H1 (cell line): ENCODE results near the gene FREM2. TPM values are rescaled to one million over a fixed set of nuclear protein-coding genes. Genes with fewer than 3 reads are reported as not detected.

Experiments used
- CTCF ChIA-PET: fragments of 300-600 bp; sonication (Branson Sonifier 250); formaldehyde crosslinking; loops from one replicate; lab custom pipeline; 2021; ENCODE audit not compliant: partially characterized antibody; lab: Charles Lee
- POLR2A ChIA-PET: fragments of 300-600 bp; sonication (Branson Sonifier 250); formaldehyde crosslinking; loops from one replicate; lab custom pipeline; 2021; ENCODE audit warnings: inconsistent platforms; ENCODE audit not compliant: partially characterized antibody; lab: Charles Lee
- DNase-seq, 2 experiments: peaks; one replicate each; pipeline versions ENCODE4 v3.0.0 to v3.0.0-alpha.2; 2010 to 2022; ENCODE audit warnings: low spot score in 2 of 2, low read depth in 1 of 2, mixed read lengths in 1 of 2
- FAIRE-seq: peaks from 2 replicates; lab custom pipeline; 2011; peaks lifted over from hg19 to GRCh38; lab: Jason Lieb, UNC
- H2AFZ ChIP-seq: 2 replicates; pipeline ENCODE4 v1.8.1; 2012; ENCODE audit warnings: low read length, inconsistent platforms
- H2AK5ac ChIP-seq: 2 replicates; pipeline ENCODE4 v1.6.1; 2013; ENCODE audit warnings: low read depth, low read length
- H2BK120ac ChIP-seq: replicated peaks from 2 replicates; pipeline ENCODE3; 2013; ENCODE audit warnings: low read depth, low read length, inconsistent platforms
- H2BK12ac ChIP-seq: 2 replicates; pipeline ENCODE4 v1.6.1; 2013; ENCODE audit warnings: low read depth, low read length
- H2BK15ac ChIP-seq: 2 replicates; pipeline ENCODE4 v1.6.1; 2013; ENCODE audit warnings: low read length
- H2BK20ac ChIP-seq: 2 replicates; pipeline ENCODE4 v1.6.1; 2013; ENCODE audit warnings: low read length
- H2BK5ac ChIP-seq: 2 replicates; pipeline ENCODE4 v1.6.1; 2013; ENCODE audit warnings: low read depth, low read length
- H3K14ac ChIP-seq: 2 replicates; pipeline ENCODE4 v1.6.1; 2013; ENCODE audit warnings: inconsistent platforms; ENCODE audit not compliant: insufficient read length
- H3K18ac ChIP-seq: 2 replicates; pipeline ENCODE4 v1.6.1; 2013; ENCODE audit warnings: low read length; ENCODE audit errors: extremely low read depth
- H3K23ac ChIP-seq: 2 replicates; pipeline ENCODE4 v1.6.1; 2013; ENCODE audit warnings: inconsistent platforms; ENCODE audit not compliant: insufficient read length
- H3K23me2 ChIP-seq: 2 replicates; pipeline ENCODE4 v1.6.1; 2013; ENCODE audit warnings: low read depth, low read length
- H3K27ac ChIP-seq: 2 replicates; pipeline ENCODE4 v1.6.1; 2011; ENCODE audit warnings: low read depth, low read length, inconsistent platforms
- H3K27me3 ChIP-seq, 4 experiments: replicated peaks in 1 of 4; 1 replicate in 1 of 4; 2 replicates in 3 of 4; pipeline versions ENCODE4 v1.6.1 to v1.8.1; 2011 to 2013; ENCODE audit warnings: low read length in 3 of 4, mild to moderate bottlenecking in 3 of 4, inconsistent platforms in 2 of 4, mixed read lengths in 2 of 4, moderate library complexity in 1 of 4; ENCODE audit not compliant: control insufficient read depth in 3 of 4, insufficient read depth in 3 of 4; ENCODE audit errors: extremely low read depth in 1 of 4
- H3K36me3 ChIP-seq, 4 experiments: 2 replicates each; pipeline versions ENCODE4 v1.6.1 to v1.8.1; 2011 to 2013; ENCODE audit warnings: mild to moderate bottlenecking in 4 of 4, low read length in 3 of 4, moderate library complexity in 2 of 4, control low read depth in 1 of 4, inconsistent platforms in 1 of 4; ENCODE audit not compliant: insufficient read depth in 4 of 4, control insufficient read depth in 2 of 4
- H3K4ac ChIP-seq: replicated peaks from 2 replicates; pipeline ENCODE3; 2013; ENCODE audit warnings: low read length, low read depth, mixed read lengths, inconsistent platforms; ENCODE audit not compliant: insufficient read length
- H3K4me1 ChIP-seq, 4 experiments: replicated peaks in 1 of 4; 1 replicate in 1 of 4; 2 replicates in 3 of 4; pipeline versions ENCODE4 v1.6.1 to v1.8.1; 2011 to 2013; ENCODE audit warnings: low read length in 3 of 4, inconsistent platforms in 2 of 4, mixed read lengths in 1 of 4; ENCODE audit not compliant: insufficient read depth in 4 of 4, control insufficient read depth in 3 of 4
- H3K4me2 ChIP-seq, 2 experiments: 2 replicates each; pipeline versions ENCODE4 v1.6.1 to v1.8.1; 2011 to 2013; ENCODE audit warnings: low read depth in 2 of 2, low read length in 2 of 2, control low read depth in 1 of 2, inconsistent platforms in 1 of 2, mild to moderate bottlenecking in 1 of 2; ENCODE audit not compliant: insufficient read depth in 1 of 2
- H3K4me3 ChIP-seq, 4 experiments: fragments of 200-600, 300-600 bp in 1 of 4; sonication (generic), shearing (Covaris generic), sonication (Bioruptor Twin) in 1 of 4; 2 replicates each; pipeline versions ENCODE4 v1.5.1 to v1.8.1; 2011 to 2016; ENCODE audit warnings: low read length in 4 of 4, low read depth in 3 of 4, control low read depth in 2 of 4, inconsistent platforms in 2 of 4, mild to moderate bottlenecking in 2 of 4, mixed read lengths in 1 of 4, moderate library complexity in 1 of 4; ENCODE audit not compliant: insufficient read depth in 2 of 4; ENCODE audit errors: extremely low read depth in 1 of 4
- H3K56ac ChIP-seq: replicated peaks from 2 replicates; pipeline ENCODE3; 2013; ENCODE audit warnings: low read depth, mild to moderate bottlenecking, mixed read lengths, low read length, inconsistent platforms; ENCODE audit not compliant: insufficient read length
- H3K79me1 ChIP-seq: 2 replicates; pipeline ENCODE4 v1.6.1; 2013; ENCODE audit warnings: low read depth, low read length, control low read depth
- H3K79me2 ChIP-seq, 2 experiments: 2 replicates each; pipeline versions ENCODE4 v1.6.1 to v1.8.1; 2012 to 2013; ENCODE audit warnings: low read length in 2 of 2, mild to moderate bottlenecking in 2 of 2, inconsistent platforms in 1 of 2; ENCODE audit not compliant: insufficient read depth in 2 of 2, control insufficient read depth in 1 of 2
- H3K9ac ChIP-seq, 4 experiments: replicated peaks in 1 of 4; 1 replicate in 1 of 4; 2 replicates in 3 of 4; pipeline versions ENCODE4 v1.6.1 to v1.8.1; 2011 to 2013; ENCODE audit warnings: low read depth in 3 of 4, low read length in 3 of 4, control low read depth in 2 of 4, mild to moderate bottlenecking in 2 of 4, moderate library complexity in 2 of 4, inconsistent platforms in 1 of 4; ENCODE audit errors: extremely low read depth in 1 of 4
- H3K9me3 ChIP-seq, 2 experiments: 2 replicates each; pipeline versions ENCODE4 v1.6.1 to v1.8.1; 2012 to 2013; ENCODE audit warnings: mild to moderate bottlenecking in 2 of 2, moderate library complexity in 2 of 2, control low read depth in 1 of 2, inconsistent platforms in 1 of 2, low read depth in 1 of 2, low read length in 1 of 2, mixed read lengths in 1 of 2; ENCODE audit not compliant: insufficient read depth in 2 of 2
- H4K20me1 ChIP-seq, 2 experiments: replicated peaks in 1 of 2; 2 replicates each; pipeline versions ENCODE3 to v1.8.1; 2011 to 2013; ENCODE audit warnings: inconsistent platforms in 2 of 2, low read length in 2 of 2, mild to moderate bottlenecking in 1 of 2; ENCODE audit not compliant: insufficient read depth in 2 of 2, control insufficient read depth in 1 of 2
- H4K5ac ChIP-seq: 2 replicates; pipeline ENCODE4 v1.6.1; 2013; ENCODE audit warnings: low read length, low read depth, mixed read lengths, inconsistent platforms; ENCODE audit not compliant: insufficient read length
- H4K8ac ChIP-seq: 2 replicates; pipeline ENCODE4 v1.8.0; 2013; ENCODE audit warnings: mild to moderate bottlenecking, moderate library complexity, low read length, inconsistent platforms; ENCODE audit not compliant: insufficient read depth; ENCODE audit errors: extremely low read depth
- H4K91ac ChIP-seq: replicated peaks from 2 replicates; pipeline ENCODE3; 2013; ENCODE audit warnings: low read length, mixed read lengths, inconsistent platforms; ENCODE audit not compliant: insufficient read length
- CEBPB ChIP-seq: IDR thresholded peaks from 2 replicates; pipeline ENCODE4 v1.6.1; 2012; ENCODE audit warnings: low read depth, low read length
- CREB1 ChIP-seq: IDR thresholded peaks from 2 replicates; pipeline ENCODE4 v1.6.1; 2012; ENCODE audit warnings: inconsistent platforms
- CTBP2 ChIP-seq: IDR thresholded peaks from 2 replicates; pipeline ENCODE4 v1.7.0; 2011; ENCODE audit warnings: borderline replicate concordance, mild to moderate bottlenecking, moderate library complexity, mixed read lengths, low read length; ENCODE audit not compliant: insufficient read depth, insufficient read length
- EP300 ChIP-seq, 2 experiments: IDR thresholded peaks; 1 replicate in 1 of 2; 2 replicates in 1 of 2; pipeline ENCODE4 v1.6.1; 2011 to 2012; ENCODE audit warnings: low read depth in 2 of 2, low read length in 2 of 2, mild to moderate bottlenecking in 2 of 2, borderline replicate concordance in 1 of 2, inconsistent platforms in 1 of 2, moderate library complexity in 1 of 2
- EZH2 ChIP-seq: fragments of 200-600 bp; sonication (generic); IDR thresholded peaks from 2 replicates; pipeline ENCODE4 v1.7.1; 2012; ENCODE audit warnings: low read depth, mild to moderate bottlenecking, moderate library complexity, low read length, inconsistent platforms; ENCODE audit not compliant: severe bottlenecking
- FOSL1 ChIP-seq: IDR thresholded peaks from 2 replicates; pipeline ENCODE4 v1.6.1; 2011; ENCODE audit warnings: mild to moderate bottlenecking, low read depth, low read length, moderate library complexity; ENCODE audit not compliant: insufficient read depth
- KDM4A ChIP-seq: IDR thresholded peaks from one replicate; pipeline ENCODE4 v1.7.1; 2012; ENCODE audit warnings: low read depth, mild to moderate bottlenecking, moderate library complexity, low read length, inconsistent platforms; ENCODE audit not compliant: severe bottlenecking
- RFX5 ChIP-seq: IDR thresholded peaks from 2 replicates; pipeline ENCODE4 v1.6.1; 2011; ENCODE audit warnings: low read depth, low read length, improper control_type of control experiment, borderline replicate concordance
- RXRA ChIP-seq: IDR thresholded peaks from 2 replicates; pipeline ENCODE4 v1.6.1; 2011; ENCODE audit warnings: low read depth, mild to moderate bottlenecking, low read length, moderate library complexity; ENCODE audit not compliant: insufficient read depth
- SP1 ChIP-seq: IDR thresholded peaks from 2 replicates; pipeline ENCODE4 v1.6.1; 2011; ENCODE audit warnings: low read depth, low read length
- SP2 ChIP-seq: IDR thresholded peaks from 2 replicates; pipeline ENCODE4 v1.6.1; 2012; ENCODE audit warnings: mild to moderate bottlenecking, low read length, inconsistent platforms
- SP4 ChIP-seq: IDR thresholded peaks from 2 replicates; pipeline ENCODE4 v1.6.1; 2012; ENCODE audit warnings: low read length, inconsistent platforms
- SRF ChIP-seq: IDR thresholded peaks from 2 replicates; pipeline ENCODE4 v1.6.1; 2011; ENCODE audit warnings: mild to moderate bottlenecking, low read depth, low read length, moderate library complexity
- TAF7 ChIP-seq: optimal IDR thresholded peaks from 2 replicates; pipeline ENCODE3; 2011; ENCODE audit warnings: low read depth, mild to moderate bottlenecking, inconsistent platforms, low read length, moderate library complexity, borderline replicate concordance
- TCF12 ChIP-seq: IDR thresholded peaks from 2 replicates; pipeline ENCODE4 v1.6.1; 2011; ENCODE audit warnings: low read depth, mild to moderate bottlenecking, low read length
- WGBS, 2 experiments: shearing (Covaris generic) in 1 of 2; methylation state at CpG; one replicate each; pipeline versions ENCODE4 v1.1.6 to v1.1.7; 2013 to 2015; ENCODE audit warnings: low lambda C conversion rate in 2 of 2, mixed read lengths in 2 of 2, inconsistent platforms in 1 of 2, low coverage in 1 of 2, missing lambda C conversion rate in 1 of 2; ENCODE audit not compliant: insufficient replicate concordance in 2 of 2, insufficient coverage in 1 of 2, insufficient read length in 1 of 2; ENCODE audit errors: extremely low coverage in 1 of 2, missing lambda C conversion rate in 1 of 2; 5-methylcytosine and 5-hydroxymethylcytosine counted together
- polyA plus RNA-seq, 7 experiments: library from polyadenylated mRNA; depleted of rRNA in 3 of 7; stranded (reverse) in 5 of 7; unstranded in 2 of 7; fragments of >200 nt in 5 of 7; fragments of 200-250 nt in 2 of 7; gene quantifications; 1 replicate in 5 of 7; 2 replicates in 1 of 7; 4 replicates in 1 of 7; pipeline versions ENCODE4 v1.2.1 to v1.2.3, GENCODE V29; 2011 to 2013; ENCODE audit warnings: missing spikeins in 2 of 7, mixed read lengths in 2 of 7
- total RNA-seq: library from RNA; stranded (reverse); fragmentation: NEBNext Ultra II Directional; extraction: Animal tissue kit (Norgen Biotek cat#: 25700); gene quantifications from 2 replicates; pipeline ENCODE4 v1.2.1, GENCODE V29; 2021

Gene FREM2
- total and polyA plus RNA-seq, 2 of the 8 experiments (the other 6 are each of a cell fraction or from before 2014, with no cell fraction given), result 11.6 to 22.8 TPM

GRCh38 chr13:38658906-38659305 lies 28.0 kb upstream of the FREM2 start:
- no peak overlapping the region for H3K4me3 ChIP-seq
- no peak overlapping the region for H3K27ac ChIP-seq
- no peak overlapping the region for H2AK5ac ChIP-seq
- FAIRE-seq (no peak), DNase-seq (no peak)
- no peak overlapping the region for H2BK12ac ChIP-seq
- H2BK15ac ChIP-seq, result no peak overlapping the region
- no peak overlapping the region for H3K4ac ChIP-seq
- no peak overlapping the region for H2BK120ac ChIP-seq
- no peak overlapping the region for H3K9ac ChIP-seq
- no peak overlapping the region for H3K56ac ChIP-seq
- no peaks in the 10 kb centered on the region for H3K79me1 ChIP-seq
- ChIA-PET POLR2A (no interaction called here), CTCF (interaction anchor here (0.6 to 1.2 kb wide), 2 partner anchors 12 to 1097 kb away, joined by 3 read pairs; no protein-coding TSS in a partner anchor)
- no peaks in the 10 kb centered on the region for H3K27me3 ChIP-seq
- no peaks in the 10 kb centered on the region for H3K36me3 ChIP-seq
- no peak overlapping the region for H2BK5ac ChIP-seq
- H4K5ac ChIP-seq, result no peak overlapping the region
- H2BK20ac ChIP-seq, result no peak overlapping the region
- no peak overlapping the region for H3K14ac ChIP-seq
- H3K23me2 ChIP-seq, result no peaks in the 10 kb centered on the region; the same call in 1 of the 2 replicates
- 100% methylated on average over 1 of the region's 1 CpG; no CpG with 5 or more reads in 1 of the 2 experiments for whole genome bisulfite sequencing, 2 experiments
- H3K4me1 ChIP-seq, result no peaks in the 10 kb centered on the region
- H3K79me2 ChIP-seq, result no peaks in the 10 kb centered on the region
- H4K91ac ChIP-seq, result no peak overlapping the region
- no peak overlapping the region for H2AFZ ChIP-seq
- no peaks in the 10 kb centered on the region for H4K20me1 ChIP-seq
- H3K18ac ChIP-seq, result no peak overlapping the region
- H3K4me2 ChIP-seq, result no peak overlapping the region
- H4K8ac ChIP-seq, result no peak overlapping the region
- H3K23ac ChIP-seq, result no peak overlapping the region
- H3K9me3 ChIP-seq, result no peaks in the 10 kb centered on the region
- TF ChIP-seq TCF12, result no peak
- no peak for TF ChIP-seq FOSL1
- TF ChIP-seq CEBPB, result no peak
- TF ChIP-seq RXRA, result no peak
- no peak for TF ChIP-seq SP1
- TF ChIP-seq KDM4A, result no peak
- no peak for TF ChIP-seq SP2
- no peak for TF ChIP-seq CREB1
- TF ChIP-seq SP4, result no peak
- no peak for TF ChIP-seq CTBP2
- TF ChIP-seq EZH2, result no peak
- no peak for TF ChIP-seq RFX5
- TF ChIP-seq TAF7, result no peak
- TF ChIP-seq EP300 (IDR thresholded peaks at IDR 0.05; ENCODE audit: borderline replicate concordance in 1 of 2, low read depth in 2 of 2, low read length in 2 of 2), result no peak
- no peak for TF ChIP-seq SRF
